NCI-H774 (cell line): ENCODE measurements around the gene XYLT1.

Experiments used
- DNase-seq: peaks from one replicate; lab custom pipeline; 2025; lab: John Stamatoyannopoulos, UW

The XYLT1 gene

GRCh38 chr16:17193566-17194100 is 277.1 kb downstream of the XYLT1 start:
- DNase-seq: no peak

DNA sequence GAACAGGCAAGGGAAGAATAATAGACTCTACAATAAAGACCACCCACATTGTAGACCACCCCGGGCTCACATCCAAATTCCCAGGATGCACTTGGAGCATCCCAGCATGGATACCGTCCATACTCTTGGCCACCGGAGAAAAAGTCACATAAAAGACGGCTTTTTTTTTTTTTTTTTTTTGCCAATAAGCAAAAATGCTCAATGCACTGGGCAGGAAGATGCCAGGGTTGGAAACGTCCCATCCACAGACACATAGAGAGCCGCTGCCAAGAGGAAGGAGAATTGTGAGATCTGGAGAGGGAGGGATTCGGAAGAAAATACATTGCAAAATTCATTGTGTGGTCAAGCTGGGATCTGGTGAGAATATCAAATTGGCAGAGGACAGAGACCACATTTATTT is 286.7 kb downstream of the XYLT1 start:
- no peak for DNase-seq

GRCh38 chr16:17177959-17178905 is 292.5 kb downstream of the XYLT1 start:
- DNase-seq: no peak

GRCh38 chr16:17177242-17177958 is 293.4 kb downstream of the XYLT1 start:
- no peak for DNase-seq

GRCh38 chr16:17176199-17176598 is 294.6 kb downstream of the XYLT1 start:
- DNase-seq: no peak

- no peak for DNase-seq
These were observed 297.5 kb downstream of the XYLT1 start for GRCh38 chr16:17173281-17173680.

DNA sequence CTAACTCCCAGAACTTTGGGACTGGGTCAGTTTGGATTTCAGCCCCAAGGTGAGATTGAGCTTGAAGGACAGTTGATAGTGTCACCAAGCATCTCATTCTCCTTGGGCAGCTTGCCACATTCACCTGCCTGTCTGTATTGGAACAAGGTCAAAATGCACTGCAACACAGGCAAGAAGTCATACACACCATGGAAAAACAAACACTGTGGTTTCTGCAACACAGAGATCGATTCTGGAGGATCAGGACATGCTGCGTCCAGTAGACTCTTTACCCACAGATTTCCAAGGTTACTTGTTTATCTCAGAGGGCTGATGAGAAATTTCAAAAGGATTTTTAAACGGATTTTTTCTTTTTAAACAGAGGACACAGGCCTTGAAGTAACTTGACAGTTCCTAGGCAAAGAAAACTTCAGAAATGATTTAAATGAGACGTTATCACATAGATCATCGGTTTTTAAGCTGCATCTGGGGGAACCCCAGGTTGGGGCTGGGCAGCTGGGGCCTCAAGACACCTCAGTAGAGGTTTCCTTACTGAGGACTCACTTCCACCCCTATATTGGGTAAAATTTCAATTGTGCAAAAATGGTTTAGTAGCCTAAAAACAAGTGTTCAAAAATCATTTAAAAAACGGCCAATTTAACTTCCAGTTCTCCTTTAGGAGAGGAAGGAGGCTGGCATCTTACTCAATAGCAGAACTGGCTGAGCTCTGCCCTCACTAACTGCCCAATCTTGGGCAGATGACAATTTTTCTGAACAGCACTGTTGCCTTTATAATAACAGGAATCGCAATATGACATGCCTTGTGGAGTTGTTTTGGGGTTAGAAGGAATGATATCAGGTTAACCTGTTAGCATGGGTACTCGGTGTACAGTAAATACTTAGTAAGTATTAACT is 299.3 kb downstream of the XYLT1 start:
- DNase-seq: no peak

DNA sequence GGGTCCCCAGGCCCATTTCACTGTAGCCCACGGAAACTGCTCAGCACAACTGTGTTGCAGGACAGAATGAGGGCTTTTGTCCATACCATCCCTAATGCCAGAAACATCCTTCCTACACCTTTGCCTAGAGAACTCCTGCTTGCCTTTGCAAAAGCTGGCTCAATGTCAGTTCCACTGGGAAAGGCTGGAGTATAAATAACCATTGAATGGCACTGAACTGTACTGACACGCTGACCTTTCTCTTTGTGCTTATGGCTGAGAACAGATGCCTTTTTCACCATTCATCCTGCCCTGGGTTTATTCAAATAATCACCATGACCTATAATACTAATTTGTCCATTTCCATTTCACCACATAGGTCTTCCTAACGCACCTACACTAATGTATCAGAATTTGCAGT is 300.3 kb downstream of the XYLT1 start:
- DNase-seq: no peak

- no peak for DNase-seq
These were observed 302.6 kb downstream of the XYLT1 start for GRCh38 chr16:17168181-17168580.

GRCh38 chr16:17166095-17166494 is 304.7 kb downstream of the XYLT1 start:
- DNase-seq: no peak

- DNase-seq: no peak
These were observed 308.2 kb downstream of the XYLT1 start for GRCh38 chr16:17162560-17162959.

- DNase-seq: no peak
These were observed 309.8 kb downstream of the XYLT1 start for GRCh38 chr16:17160920-17161431.

DNA sequence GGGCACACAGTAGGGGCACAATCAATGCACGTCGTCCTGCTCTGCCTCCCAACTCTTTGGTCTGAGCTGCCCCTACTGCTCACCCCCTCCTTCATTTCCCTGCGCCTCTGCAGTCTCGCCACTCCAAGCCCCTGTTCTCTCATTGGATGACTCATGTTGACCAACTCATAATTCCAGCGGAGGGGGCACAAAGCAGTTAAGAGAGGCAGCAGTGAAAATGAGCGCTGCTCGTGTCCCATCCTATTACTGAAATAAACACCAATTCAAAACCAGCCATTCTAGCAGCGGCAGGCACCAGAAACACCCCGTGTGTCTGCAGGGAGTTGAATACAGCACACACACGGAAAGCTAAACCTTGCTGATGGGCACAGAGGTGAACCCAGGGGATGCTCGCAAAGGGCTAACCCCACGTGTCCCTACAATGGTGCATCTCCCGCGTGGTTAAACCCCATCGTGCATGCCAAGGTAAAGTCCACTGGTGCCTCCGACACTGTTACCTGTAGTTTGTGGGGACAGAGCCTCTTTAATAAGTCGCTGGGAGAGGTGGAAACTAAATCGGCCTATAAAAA is 310.4 kb downstream of the XYLT1 start:
- peak; percentile 26 for DNase-seq

DNA sequence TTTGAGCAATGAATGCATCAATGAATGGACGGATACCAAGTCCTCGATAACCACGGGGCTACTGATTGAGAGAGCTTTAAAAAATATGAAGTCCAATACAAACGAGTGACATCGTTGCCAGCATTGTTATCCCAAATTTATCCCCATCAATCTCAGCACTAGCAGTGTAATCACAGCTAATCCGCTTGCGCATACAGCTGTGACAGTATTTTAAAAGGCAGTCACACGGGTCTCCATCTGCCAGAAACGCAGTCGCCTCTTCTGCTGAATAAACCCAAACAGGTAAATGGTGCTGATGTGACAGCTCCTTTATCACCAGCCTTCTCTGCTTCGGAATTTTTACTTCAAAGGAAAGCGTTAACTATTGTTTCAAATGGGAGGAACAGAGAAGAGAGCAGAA is 311.1 kb downstream of the XYLT1 start:
- DNase-seq: no peak

GRCh38 chr16:17155936-17156335 is 314.8 kb downstream of the XYLT1 start:
- no peak for DNase-seq

- DNase-seq: no peak
These were observed 315.3 kb downstream of the XYLT1 start for GRCh38 chr16:17155485-17155884.

GRCh38 chr16:17154981-17155380 is 315.8 kb downstream of the XYLT1 start:
- no peak for DNase-seq

DNA sequence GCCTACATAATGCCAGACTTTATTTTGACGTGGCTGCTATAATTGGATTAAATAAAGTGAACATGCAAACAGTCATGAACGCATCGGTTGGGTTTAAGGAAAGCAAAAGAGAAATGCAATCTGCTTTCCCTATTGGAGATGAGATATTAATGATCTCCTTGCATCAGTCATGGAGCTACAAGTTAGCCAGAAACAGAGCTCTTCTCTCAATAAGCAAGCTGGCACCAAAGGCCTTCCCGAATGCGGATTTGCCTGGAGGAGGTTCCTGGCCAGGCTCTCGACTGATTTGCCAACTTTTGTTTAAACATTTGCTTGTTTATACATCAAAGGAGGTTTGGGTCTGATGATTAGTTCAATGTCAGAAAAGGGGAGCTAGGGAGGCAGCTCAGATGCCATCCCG is 318.4 kb downstream of the XYLT1 start:
- DNase-seq: no peak

GRCh38 chr16:17151335-17151734 is 319.4 kb downstream of the XYLT1 start:
- DNase-seq: no peak

GRCh38 chr16:17149904-17150483 is 320.8 kb downstream of the XYLT1 start:
- DNase-seq: no peak

DNA sequence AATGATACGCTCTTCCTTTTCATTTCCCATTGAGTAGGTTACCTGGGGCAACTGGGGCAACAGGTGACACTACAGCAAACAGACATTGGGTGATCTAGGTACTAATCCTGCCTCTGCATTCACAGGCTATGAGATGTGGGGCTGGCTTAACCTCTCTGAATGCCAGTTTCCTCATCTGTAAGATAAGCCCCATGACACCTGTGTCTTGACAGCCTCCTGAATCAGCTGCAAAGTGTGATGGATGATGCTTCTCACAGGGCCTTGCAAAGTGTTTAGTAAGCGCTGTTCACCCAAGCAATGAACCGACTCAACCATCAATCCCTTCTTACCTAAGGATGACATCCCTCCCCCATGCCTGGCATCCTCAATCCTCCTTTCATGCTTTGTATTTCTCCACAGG is 322.8 kb downstream of the XYLT1 start:
- DNase-seq: no peak
